Measurements from ENCODE around the gene KLHL30.

Gene KLHL30

DNA sequence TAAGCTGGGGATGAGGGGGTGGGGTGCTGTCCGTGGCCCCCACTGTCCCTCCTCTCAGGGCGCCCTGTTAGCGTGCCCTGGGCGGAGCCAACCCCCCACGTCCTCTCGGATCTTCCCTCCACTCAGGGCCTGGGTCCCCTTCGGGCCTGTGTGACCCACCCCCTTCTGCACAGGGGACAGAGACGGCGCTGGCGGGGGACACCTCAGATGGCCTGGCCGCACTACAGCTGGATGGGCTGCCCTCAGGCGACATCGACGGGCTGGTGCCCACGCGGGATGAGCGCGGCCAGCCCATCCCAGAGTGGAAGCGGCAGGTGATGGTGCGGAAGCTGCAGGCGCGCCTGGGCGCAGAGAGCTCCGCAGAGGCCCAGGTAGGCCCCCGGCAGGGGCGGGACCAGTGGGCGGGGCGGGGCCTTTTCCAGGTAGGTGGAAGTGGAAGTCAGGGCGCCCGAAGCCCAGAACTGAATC, 9.9 kb upstream of the KLHL30 start:
- H3K4me1 ChIP-seq (ENCODE audit: insufficient read depth, low read length, severe bottlenecking) = no peaks in the 10 kb centered on the region
- no peak overlapping the region for H3K4me3 ChIP-seq (ENCODE audit: low read depth, low read length, poor library complexity, severe bottlenecking)

DNA sequence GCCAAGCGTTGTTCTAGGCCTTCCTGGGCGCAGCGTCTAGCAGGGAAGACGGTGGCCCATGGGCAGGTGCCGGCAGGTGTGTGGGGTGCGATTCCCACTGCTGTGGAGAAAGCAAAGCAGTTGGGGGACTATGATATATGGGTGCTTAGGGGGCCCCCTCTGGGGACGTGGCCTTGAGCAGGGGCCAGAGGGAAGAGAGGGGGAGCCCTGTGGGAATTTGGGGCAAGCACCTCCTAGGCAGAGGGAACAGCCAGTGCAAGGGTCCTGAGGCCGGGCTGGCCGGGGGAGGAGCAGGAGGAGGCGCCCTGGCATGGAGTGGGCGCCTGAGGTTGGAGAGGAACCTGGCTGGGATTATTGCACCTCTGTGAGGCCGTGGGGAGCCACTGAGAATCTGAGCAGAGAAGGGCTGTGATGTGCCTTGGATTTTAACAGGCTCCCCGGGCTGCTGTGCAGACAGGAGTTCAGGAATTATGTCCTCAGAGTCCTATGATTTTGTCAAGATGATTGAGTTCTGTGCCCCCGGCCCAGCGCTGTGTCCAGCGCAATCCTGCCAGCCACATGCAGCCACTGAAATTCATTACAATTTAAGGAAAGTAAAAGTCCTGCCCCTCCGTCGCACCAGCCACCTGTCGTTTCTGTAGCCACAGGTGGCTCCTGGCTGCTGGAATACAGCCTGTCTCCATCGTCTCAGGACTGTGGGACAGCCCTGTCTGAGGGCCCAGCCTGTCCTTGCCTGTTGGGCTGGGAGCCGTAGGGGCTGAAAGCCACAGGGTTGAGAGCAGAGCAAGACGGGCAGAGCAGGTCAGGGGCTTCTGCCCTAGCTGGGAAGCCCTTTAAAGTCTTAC, 9.1 kb upstream of the KLHL30 start:
- TF ChIP-seq, protein P1, sequence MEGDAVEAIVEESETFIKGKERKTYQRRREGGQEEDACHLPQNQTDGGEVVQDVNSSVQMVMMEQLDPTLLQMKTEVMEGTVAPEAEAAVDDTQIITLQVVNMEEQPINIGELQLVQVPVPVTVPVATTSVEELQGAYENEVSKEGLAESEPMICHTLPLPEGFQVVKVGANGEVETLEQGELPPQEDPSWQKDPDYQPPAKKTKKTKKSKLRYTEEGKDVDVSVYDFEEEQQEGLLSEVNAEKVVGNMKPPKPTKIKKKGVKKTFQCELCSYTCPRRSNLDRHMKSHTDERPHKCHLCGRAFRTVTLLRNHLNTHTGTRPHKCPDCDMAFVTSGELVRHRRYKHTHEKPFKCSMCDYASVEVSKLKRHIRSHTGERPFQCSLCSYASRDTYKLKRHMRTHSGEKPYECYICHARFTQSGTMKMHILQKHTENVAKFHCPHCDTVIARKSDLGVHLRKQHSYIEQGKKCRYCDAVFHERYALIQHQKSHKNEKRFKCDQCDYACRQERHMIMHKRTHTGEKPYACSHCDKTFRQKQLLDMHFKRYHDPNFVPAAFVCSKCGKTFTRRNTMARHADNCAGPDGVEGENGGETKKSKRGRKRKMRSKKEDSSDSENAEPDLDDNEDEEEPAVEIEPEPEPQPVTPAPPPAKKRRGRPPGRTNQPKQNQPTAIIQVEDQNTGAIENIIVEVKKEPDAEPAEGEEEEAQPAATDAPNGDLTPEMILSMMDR (IDR thresholded peaks at IDR 0.05; ENCODE audit: low read length) = no peak
- TF ChIP-seq EZH2 (IDR thresholded peaks at IDR 0.05; ENCODE audit: borderline replicate concordance, low read length) = no peak
- H2AFZ ChIP-seq (ENCODE audit: low read length) = no peak overlapping the region
- H3K4me2 ChIP-seq (ENCODE audit: low read length) = no peak overlapping the region
- no peaks in the 10 kb centered on the region for H3K9me3 ChIP-seq (ENCODE audit: low read length)
- H3K27me3 ChIP-seq (ENCODE audit: insufficient read depth, low read length) = peaks cover 19% of the 10 kb centered on the region
- no peak overlapping the region for H3K4me3 ChIP-seq (ENCODE audit: low read depth, low read length, poor library complexity, severe bottlenecking)
- no peak overlapping the region for H3K9ac ChIP-seq (ENCODE audit: low read length)
- H4K20me1 ChIP-seq (ENCODE audit: insufficient read depth, low read length) = no peaks in the 10 kb centered on the region
- H3K79me2 ChIP-seq (ENCODE audit: insufficient read depth, low read length) = no peaks in the 10 kb centered on the region
- no peak overlapping the region for H3K27ac ChIP-seq (ENCODE audit: low read depth, low read length, poor library complexity, severe bottlenecking)
- no peaks in the 10 kb centered on the region for H3K4me1 ChIP-seq (ENCODE audit: insufficient read depth, low read length, severe bottlenecking)
- H3K36me3 ChIP-seq (ENCODE audit: insufficient read depth, low read length) = no peaks in the 10 kb centered on the region
- H3F3A ChIP-seq (ENCODE audit: insufficient read depth, low read length) = no peaks in the 10 kb centered on the region
- no peaks in the 10 kb centered on the region for H3K9me2 ChIP-seq (ENCODE audit: low read depth, low read length)

More for the DNA sequence above, 9.9 kb upstream of the KLHL30 start:
- no peaks in the 10 kb centered on the region for H3K79me2 ChIP-seq (ENCODE audit: insufficient read depth, low read length)
- H4K20me1 ChIP-seq (ENCODE audit: insufficient read depth, low read length) = no peaks in the 10 kb centered on the region
- no peak overlapping the region for H2AFZ ChIP-seq (ENCODE audit: low read length)
- no peaks in the 10 kb centered on the region for H3K9me3 ChIP-seq (ENCODE audit: low read length)
- no peak overlapping the region for H3K4me2 ChIP-seq (ENCODE audit: low read length)
- no peaks in the 10 kb centered on the region for H3F3A ChIP-seq (ENCODE audit: insufficient read depth, low read length)
- no peak overlapping the region for H3K9ac ChIP-seq (ENCODE audit: low read length)
- peaks cover 19% of the 10 kb centered on the region for H3K27me3 ChIP-seq (ENCODE audit: insufficient read depth, low read length)
- no peaks in the 10 kb centered on the region for H3K36me3 ChIP-seq (ENCODE audit: insufficient read depth, low read length)
- no peak for TF ChIP-seq EZH2 (IDR thresholded peaks at IDR 0.05; ENCODE audit: borderline replicate concordance, low read length)
- TF ChIP-seq, protein P1 (IDR thresholded peaks at IDR 0.05; ENCODE audit: low read length) = no peak
- no peak overlapping the region for H3K27ac ChIP-seq (ENCODE audit: low read depth, low read length, poor library complexity, severe bottlenecking)
- H3K9me2 ChIP-seq (ENCODE audit: low read depth, low read length) = no peaks in the 10 kb centered on the region

- H3F3A ChIP-seq (ENCODE audit: insufficient read depth, low read length) = no peaks in the 10 kb centered on the region
- H3K79me2 ChIP-seq (ENCODE audit: insufficient read depth, low read length) = no peaks in the 10 kb centered on the region
- H3K27me3 ChIP-seq (ENCODE audit: insufficient read depth, low read length) = peaks cover 19% of the 10 kb centered on the region
- H2AFZ ChIP-seq (ENCODE audit: low read length) = no peak overlapping the region
- H3K27ac ChIP-seq (ENCODE audit: low read depth, low read length, poor library complexity, severe bottlenecking) = no peak overlapping the region
- TF ChIP-seq EZH2 (IDR thresholded peaks at IDR 0.05; ENCODE audit: borderline replicate concordance, low read length) = no peak
- TF ChIP-seq, protein P1 (IDR thresholded peaks at IDR 0.05; ENCODE audit: low read length) = no peak
- H3K4me1 ChIP-seq (ENCODE audit: insufficient read depth, low read length, severe bottlenecking) = no peaks in the 10 kb centered on the region
- H3K4me2 ChIP-seq (ENCODE audit: low read length) = no peak overlapping the region
- H3K36me3 ChIP-seq (ENCODE audit: insufficient read depth, low read length) = no peaks in the 10 kb centered on the region
- no peaks in the 10 kb centered on the region for H4K20me1 ChIP-seq (ENCODE audit: insufficient read depth, low read length)
- H3K9ac ChIP-seq (ENCODE audit: low read length) = no peak overlapping the region
- no peaks in the 10 kb centered on the region for H3K9me2 ChIP-seq (ENCODE audit: low read depth, low read length)
- no peaks in the 10 kb centered on the region for H3K9me3 ChIP-seq (ENCODE audit: low read length)
- no peak overlapping the region for H3K4me3 ChIP-seq (ENCODE audit: low read depth, low read length, poor library complexity, severe bottlenecking)
These were observed 8.3 kb upstream of the KLHL30 start for GRCh38 chr2:238130111-238130695.

Data from OCI-LY1 (cell line).